Activated T-cell treated with anti-CD3 and anti-CD28 coated beads for 48 hours (primary cell): ENCODE measurements around the gene CACNA2D4.

ENCODE experiments used
- DNase-seq: peaks from one replicate; pipeline ENCODE4 v3.0.0-alpha.2; 2020; ENCODE audit warnings: low read depth

CACNA2D4 gene

DNA sequence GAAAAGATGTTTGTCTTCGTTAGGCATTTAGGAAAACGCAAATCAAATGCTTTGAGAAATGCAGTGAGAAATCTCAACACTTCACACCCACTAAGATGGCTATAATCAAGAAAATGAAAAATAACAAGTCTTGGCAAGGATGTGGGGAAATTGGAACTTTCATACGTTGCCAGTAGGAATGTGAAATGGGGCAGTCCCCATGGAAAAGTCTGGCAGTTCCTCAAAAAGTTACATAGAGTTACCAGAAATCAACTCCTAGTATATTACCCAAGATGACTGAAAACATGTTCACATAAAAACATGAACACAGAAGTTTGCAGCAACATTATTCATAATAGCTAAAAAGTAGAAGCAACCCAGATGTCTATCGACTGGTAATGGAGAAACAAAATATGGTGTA, 139.5 kb downstream of the CACNA2D4 start:
- DNase-seq: no peak

DNA sequence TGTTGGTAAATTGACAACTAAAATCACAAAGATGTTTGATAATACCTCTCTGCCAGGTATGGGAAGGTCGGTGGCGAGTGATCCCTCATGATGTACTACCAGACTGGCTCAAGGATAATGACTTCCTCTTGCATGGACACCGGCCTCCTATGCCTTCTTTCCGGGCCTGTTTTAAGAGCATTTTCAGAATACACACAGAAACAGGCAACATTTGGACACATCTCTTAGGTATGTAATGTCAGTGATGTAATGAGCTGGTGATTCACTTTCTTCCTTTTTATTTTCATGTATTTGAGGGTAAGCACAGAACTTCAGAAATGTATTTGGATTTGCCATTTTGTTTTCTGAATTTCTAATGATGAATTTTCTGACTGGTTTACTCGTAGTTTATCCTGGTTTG, 140.7 kb downstream of the CACNA2D4 start:
- no peak for DNase-seq

DNA sequence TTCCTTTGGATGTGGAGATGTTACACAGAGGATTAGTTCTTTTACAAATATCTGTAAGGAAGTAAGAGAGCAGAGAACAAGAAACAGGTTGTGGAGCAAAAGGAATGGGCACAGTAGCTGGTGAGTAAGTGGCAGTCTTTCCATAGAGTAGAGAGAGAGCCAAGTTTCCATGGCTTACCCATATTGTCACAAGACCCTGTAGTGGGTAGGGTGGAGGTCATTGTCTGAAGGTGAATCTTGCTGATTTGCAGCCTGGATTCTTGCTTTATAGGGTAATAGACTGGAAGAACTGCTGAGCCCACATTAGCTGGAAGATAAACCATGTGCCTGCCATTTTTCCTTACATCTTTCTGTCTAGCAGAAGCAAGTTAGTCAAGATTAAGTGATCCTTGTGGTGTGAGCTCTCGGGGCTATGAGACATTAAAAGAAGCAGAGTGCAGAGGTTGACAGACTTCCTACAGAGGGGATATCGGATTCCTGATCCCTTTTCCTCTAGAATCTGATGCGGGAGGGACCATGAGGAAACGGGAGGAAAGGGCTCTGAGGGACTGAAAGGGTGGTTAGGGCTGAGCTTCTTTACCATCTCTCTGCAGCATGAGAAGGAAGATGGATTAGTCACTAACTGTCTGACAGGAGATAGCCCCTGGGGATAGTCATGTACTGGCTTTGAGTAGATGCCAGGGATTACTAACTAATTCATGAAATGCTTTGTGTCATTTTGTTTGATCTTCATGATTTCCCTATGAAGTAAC, 142.1 kb downstream of the CACNA2D4 start:
- DNase-seq: no peak

DNA sequence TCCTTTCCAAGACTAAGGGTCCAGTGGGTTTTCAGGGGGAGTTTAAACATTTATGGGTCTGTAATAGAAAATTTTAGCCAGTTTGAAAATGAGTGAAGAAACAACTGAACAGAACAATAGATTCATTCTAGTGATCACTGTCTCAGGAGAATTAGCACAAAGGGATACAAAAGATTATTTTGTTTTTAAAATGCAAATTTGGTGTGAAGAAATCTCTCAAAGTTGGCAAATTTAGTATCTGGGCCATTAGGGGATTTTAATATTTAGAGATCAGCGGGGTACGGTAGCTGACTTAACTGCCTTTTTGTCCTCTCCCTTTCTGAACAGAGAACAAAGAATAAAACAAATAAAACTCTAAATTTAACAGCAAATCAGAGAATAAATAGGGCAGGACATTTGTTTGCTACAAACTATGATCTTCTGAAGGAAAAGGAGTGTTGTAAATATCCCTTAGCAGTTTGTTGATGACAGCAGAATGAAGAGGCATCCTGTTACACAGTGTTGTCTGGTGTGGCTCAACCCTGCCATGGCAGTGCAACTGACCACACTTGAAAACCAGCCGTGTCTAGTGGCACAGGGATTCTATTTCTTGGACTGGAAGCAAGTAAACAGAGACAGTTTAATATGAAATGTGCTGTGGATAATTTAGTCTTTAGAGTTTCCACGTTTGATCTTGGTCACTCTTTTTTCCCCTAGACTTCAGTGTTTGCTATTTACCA, 144.4 kb downstream of the CACNA2D4 start:
- no peak for DNase-seq

DNA sequence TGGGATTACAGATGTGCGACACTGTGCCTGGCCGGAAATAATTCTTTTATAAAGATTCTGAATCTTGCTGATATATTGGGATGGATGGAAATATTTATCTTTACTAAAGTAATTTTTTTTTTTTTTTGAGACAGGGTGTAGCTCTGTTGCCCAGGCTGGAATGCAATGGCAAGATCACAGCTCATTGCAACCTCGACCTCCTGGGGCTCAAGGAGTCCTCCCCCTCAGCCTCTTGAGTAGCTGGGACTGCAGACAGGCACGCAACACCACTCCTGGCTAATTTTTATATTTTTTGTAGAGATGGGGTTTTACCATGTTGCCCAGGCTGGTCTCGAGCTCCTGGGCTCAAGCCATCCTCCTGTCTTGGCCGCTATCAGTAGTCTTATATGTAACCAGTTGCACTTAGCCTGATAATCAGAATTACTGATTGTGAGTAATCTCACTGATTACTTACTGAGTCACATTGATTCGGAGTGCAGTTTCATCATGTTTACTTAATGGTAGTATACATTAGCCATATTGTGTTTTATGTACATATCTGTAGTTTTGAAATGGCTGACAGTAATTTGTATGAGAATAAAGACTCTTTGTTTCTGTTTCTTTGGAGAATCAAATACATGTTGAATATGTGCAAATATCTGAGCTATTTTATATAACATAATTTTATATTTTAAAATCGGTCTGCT, 148.5 kb downstream of the CACNA2D4 start:
- DNase-seq: no peak

DNA sequence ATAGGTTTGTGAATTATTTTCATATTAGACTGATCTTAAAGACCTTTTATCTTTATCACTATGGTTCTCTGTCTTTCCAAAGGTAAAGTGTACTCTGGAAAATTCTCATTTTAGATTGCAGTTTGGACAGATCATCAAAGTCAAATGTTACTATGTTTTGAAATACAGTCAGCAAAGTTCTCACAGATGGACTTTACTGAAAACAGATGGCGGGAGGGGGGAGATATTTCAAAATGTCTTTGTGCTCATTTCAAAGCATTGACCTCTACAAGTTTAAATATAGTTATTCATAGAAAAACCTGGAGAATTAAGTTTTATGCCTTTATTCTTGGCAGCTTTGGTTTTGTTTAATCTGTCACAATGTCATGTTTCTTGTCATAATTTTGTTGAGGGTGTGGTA, 149.8 kb downstream of the CACNA2D4 start:
- no peak for DNase-seq

DNA sequence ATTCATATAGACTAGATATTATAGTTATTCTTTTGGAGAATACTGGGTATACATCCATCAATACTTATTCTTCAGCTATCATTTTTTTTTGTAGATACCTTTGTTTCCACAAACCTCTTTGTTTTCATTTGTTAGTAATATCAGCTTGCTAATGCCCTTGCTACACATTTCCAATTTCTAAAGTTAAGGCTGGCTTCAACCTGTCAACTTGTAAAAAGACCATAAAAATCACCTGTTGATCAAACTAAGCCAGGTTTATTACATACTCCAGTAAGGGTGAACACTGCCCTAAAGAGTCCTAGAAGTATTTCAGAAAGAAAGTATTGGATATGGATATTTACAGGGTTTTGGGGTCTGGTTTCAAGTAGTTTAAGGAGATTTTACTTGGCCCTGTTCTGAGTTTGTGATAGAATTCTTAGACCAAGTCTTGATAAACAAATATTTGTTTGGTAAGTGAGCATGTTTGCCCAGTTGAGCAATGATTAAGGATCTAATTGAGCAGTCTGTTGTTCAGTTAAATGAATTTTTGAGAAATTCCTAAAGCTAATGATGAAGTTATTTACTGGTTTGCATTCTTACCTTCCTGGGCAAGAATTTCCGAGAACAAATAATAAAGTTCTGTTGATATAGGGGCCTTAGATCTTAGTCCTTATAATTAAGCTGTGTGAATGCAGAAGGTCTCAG, 150.9 kb downstream of the CACNA2D4 start:
- DNase-seq: no peak

DNA sequence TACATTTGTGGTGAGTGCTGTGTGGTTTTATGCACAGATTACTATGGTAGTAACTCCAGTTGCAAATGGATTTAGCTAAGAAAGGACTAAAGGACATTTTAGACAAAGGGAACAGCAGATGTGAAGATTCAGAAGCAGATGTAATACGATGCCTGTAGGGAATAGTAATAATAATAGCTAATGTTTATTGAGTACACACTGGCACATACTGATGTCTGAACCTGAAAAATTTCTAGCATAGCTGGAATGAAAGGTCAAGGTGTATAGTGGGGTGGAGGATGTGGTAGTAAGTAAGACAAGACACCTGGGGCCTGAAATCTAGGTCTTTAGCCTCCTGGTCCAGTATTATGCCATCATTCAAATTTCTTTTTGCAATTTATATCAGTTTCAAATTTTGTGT, 152.3 kb downstream of the CACNA2D4 start:
- no peak for DNase-seq

DNA sequence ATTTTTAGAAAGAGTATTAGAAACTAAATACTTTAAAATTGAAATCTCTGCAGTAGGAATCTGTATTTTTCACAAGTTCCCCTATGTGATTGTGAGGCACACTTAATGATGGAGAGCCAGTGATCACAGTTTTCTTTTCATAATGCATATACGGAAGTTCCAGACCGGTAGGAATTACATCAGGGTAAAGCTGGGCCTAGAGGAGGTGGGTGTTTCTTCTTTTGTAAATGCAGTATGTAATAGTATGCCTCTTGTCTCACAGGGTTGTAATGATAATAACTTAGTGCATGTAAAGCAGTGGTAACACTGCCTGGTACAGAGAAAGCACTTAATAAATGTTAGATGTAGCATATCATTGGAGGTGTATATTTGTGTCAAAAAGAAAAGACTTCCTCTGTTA, 155.3 kb downstream of the CACNA2D4 start:
- DNase-seq: no peak

DNA sequence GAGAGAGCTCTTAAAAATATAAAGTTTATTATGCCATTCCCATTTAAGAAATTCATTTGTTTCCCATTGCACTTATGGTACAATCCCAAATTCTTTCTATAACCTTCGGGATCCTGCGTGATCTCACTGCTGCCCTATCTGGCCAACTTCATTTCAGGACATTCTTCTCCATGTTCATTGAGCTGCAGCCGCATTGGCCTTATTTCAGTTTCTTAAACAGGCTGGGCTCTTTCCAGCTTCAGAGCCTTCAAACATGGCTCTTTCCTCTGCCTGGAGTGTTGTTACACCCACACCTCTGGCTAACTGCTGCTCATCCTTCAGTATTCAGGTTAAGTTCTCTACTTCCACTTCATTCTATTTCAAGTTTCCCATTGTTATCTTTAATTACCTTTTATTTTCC, 156.6 kb downstream of the CACNA2D4 start:
- DNase-seq: no peak

DNA sequence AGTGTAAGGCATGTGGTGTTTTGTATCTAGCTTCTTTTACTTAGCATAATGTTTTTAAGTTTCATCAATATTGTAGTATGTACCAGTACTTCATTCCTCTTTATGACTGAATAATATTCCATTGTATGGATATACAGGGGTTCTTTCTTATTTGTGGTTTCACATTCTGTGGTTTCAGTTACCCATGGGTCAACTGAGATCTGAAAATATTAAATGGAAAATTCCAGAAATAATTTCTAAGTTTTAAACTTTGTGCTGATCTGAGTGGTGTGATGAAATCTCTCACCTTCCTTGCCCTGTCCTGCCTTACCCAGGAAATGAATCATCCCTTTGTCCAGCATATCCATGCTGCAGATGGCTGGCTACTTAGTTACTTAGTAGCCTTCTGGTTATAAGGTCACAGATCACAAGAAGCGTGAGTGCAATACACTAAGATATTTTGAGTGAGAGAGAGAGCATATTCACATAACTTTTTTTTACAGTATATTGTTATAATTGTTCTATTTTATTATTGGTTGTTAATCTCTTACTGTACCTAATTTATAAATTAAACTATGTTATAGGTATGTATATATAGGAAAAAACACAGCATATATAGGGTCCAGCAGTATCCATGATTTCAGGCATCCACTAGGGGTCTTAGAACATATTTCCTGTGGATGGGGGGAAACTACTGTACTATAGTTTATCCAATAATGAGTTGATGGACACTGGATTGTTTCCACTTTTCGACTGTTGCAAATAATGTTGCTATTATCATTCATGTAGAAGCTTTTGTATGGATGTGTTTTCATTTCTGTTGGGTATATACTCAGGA, 157.7 kb downstream of the CACNA2D4 start:
- DNase-seq: no peak

DNA sequence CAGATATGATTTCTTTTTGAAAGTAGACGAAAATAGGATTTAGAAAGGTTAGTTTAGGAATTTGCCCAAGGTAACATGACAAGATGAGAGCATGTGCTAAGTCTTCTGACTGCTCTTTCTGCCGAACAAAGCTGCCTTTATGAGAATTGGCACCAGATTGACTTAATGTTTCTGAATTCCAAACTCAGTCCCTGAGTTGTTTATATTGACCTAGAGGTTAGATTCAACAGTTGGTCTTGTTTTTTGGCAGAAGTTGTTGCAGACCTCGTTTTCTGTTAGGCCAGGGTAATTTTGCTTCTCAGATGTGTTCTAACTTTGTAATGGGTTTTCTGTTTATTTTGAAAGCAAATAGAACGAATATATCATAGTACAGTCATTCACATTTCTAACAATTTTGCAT, 159.6 kb downstream of the CACNA2D4 start:
- DNase-seq: no peak

DNA sequence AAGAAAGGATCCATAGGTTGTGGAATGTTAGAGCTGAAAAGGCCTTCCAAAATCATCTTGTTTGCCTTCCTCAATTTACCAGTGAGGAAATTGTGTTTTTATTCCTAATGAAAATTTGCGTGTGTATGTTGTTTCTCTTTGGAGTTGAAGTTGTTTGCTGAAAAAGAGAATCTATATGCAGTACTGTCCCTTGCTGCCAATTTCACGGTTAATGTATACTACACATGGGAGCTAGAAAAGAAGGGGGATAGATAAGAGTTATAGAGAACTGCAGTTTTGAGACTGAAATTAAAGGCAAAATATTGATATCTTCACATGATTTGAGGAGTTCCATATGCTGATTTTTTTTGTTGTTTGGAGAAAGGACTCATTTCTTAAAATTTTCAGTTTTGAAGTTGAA, 160.1 kb downstream of the CACNA2D4 start:
- DNase-seq: no peak

DNA sequence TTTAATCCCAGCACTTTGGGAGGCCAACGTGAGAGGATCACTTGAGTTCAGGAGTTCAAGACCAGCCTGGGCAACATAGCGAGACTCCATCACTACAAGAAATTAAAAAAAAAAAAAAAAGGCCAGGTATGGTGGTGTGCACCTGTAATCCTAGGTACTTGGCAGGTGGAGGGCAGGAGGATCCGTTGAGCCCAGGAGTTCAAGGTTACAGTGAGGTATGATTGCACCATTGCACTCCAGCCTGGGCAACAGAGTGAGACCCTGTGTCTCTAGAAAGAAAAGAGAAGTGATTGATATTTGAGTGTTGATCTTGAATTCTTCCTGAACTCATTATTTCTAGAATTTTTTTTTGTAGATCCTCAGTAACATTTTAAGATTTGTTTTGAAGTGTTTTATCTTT, 168.2 kb downstream of the CACNA2D4 start:
- DNase-seq: no peak

DNA sequence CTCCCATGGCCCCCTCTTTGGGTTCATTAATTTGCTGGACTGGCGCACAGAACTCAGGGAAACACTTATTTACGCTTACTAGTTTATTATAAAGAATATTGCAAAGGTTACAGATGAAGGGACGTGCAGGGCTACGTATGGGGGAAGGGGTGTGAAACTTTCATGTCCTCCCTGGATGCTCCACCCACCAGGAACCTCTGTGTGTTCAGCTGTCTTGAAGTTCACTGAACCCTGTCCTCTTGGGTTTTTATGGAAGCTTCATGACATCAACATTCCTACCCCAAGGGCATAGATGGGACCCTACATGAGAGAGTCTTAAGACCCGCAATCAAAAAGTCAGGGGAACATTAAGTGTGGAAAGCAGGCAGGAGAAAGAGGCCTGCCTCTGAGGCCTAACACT, 169.4 kb downstream of the CACNA2D4 start:
- DNase-seq: no peak

DNA sequence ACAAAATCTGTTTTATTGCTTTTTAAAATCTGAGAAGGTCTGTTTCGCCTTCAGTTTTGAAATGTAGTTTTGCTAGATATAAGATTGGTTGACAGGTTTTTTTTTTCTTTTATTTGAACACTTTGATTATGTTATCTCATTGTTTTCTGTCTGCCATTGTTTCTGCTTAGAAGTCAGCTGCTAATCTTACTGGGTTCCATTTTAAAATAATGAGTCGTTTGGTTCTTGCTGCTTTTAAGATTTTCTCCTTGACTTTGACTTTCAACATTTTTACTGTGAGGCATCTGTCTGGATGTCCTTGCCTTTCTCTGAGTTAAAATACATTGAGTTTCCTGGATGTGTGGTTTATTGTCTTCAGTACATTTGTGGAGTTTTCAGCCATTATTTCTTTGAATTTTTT, 170.8 kb downstream of the CACNA2D4 start:
- no peak for DNase-seq

DNA sequence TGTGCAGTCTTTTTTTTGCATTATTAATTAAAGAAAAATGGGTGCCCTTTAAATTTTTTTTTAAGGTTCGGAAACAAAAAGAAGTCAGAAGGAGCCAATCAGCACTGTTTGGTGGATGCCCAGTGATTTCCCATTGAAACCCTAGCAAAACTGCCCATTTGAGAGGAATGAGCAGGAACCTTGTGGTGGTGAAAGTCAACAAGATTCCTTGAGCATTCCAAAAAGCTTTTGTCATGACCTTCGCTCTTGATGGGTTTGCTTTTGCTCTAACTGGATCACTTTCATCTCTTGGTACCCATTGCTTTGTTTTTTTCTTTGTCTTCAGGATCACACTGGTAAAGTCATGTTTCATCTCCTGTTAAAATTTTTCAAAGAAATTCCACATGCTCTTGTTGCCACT, 173.5 kb downstream of the CACNA2D4 start:
- no peak for DNase-seq
